LNCaP clone FGC (cell line): Measurements from ENCODE around the gene TJAP1.

Experiments
- DNase-seq: peaks from one replicate; pipeline ENCODE4 v3.0.0-alpha.2; 2011; ENCODE audit warnings: low read depth
- H3K4me3 ChIP-seq: 2 replicates; pipeline ENCODE4 v1.5.1; 2011; ENCODE audit warnings: mild to moderate bottlenecking, low read depth, low read length, control low read depth
- CTCF ChIP-seq: IDR thresholded peaks from 2 replicates; pipeline ENCODE4 v1.5.1; 2012; ENCODE audit warnings: mild to moderate bottlenecking; ENCODE audit not compliant: control insufficient read depth, insufficient read depth; ENCODE audit errors: extremely low read depth

TJAP1 gene

GRCh38 chr6:43502666-43503065 lies 25.3 kb downstream of the TJAP1 start:
- H3K4me3 ChIP-seq, result no peak overlapping the region
- TF ChIP-seq CTCF, result no peak
- DNase-seq, result no peak

- DNase-seq, result no peak
- H3K4me3 ChIP-seq, result no peak overlapping the region
- no peak for TF ChIP-seq CTCF
Measured at GRCh38 chr6:43503443-43503842, 26.1 kb downstream of the TJAP1 start.

GRCh38 chr6:43504756-43505593 lies 27.6 kb downstream of the TJAP1 start:
- no peak for DNase-seq
- no peak for TF ChIP-seq CTCF

DNA sequence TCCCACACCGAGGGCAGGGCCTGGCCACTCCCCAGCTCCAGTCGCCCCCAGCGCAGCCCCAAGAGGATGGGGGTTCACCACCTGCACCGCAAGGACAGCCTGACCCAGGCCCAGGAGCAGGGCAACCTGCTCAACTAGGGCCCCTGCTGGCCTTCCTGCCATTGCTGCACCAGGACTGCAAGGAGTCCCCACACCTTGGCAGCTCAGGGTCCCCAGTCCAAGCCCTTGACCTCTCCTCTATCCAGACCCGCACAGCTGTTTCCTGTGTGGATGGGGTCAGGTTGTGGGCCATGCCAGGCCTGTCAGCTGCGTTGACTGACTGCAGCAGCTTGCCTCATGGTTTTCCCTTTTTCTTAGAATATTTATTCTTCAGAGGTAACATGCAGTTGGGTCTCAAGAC lies 28.3 kb downstream of the TJAP1 start:
- no peak for DNase-seq
- no peak overlapping the region for H3K4me3 ChIP-seq
- TF ChIP-seq CTCF, result no peak

More at GRCh38 chr6:43504756-43505593, 27.6 kb downstream of the TJAP1 start:
- H3K4me3 ChIP-seq, result no peak overlapping the region

- DNase-seq, result no peak
- H3K4me3 ChIP-seq, result no peak overlapping the region
- no peak for TF ChIP-seq CTCF
Measured at GRCh38 chr6:43506171-43506570, 28.8 kb downstream of the TJAP1 start.

DNA sequence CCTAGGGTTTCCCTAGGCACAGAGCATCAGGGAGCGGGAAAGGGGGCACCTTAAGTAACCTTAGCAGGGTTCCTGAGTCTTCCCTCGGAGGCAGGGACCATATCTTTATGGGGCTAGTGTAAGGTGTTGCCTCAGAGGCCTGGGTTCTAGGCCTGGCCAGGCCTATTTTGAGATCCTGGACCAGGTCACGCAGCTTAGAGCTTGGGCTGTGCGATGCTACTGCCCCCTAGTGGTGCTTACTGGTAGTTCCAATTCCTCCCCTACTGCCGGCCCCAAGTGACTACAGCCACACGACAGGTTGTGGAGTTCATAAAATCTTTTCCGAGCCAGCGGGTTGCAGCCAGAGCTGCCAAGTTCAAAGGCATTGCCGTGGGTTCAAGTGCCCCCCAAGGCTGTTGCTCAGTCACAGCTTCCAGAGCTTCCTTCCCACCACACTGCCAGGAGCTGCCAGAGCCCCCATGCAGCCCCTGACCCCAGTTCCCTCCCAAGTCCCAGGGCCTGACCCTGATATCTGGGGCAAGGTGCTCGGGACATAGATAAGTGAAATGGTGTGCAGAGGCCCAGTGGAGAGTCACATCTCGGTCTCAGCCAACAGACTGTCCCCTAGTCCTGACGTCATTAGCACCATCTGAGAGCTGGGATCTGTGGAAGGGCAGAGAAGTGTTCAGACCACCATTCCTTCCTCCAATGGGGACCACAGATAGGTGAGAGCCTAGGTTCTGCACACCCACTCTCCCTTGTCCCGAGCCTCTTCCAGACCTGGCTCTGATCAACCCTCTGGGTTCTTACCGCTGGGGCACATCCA lies 29.5 kb downstream of the TJAP1 start:
- no peak overlapping the region for H3K4me3 ChIP-seq
- DNase-seq, result peak; percentile 51
- TF ChIP-seq CTCF, result peak; percentile 94
